Measurements from ENCODE around the gene BBS10. TPM values are rescaled to one million over a fixed set of nuclear protein-coding genes. Genes with fewer than 3 reads are reported as not detected.

Gene BBS10
- total and polyA plus RNA-seq, 2 of the 13 experiments (the other 11 are each of a cell fraction or from before 2014, with no cell fraction given), result 4.9 to 7.4 TPM

DNA sequence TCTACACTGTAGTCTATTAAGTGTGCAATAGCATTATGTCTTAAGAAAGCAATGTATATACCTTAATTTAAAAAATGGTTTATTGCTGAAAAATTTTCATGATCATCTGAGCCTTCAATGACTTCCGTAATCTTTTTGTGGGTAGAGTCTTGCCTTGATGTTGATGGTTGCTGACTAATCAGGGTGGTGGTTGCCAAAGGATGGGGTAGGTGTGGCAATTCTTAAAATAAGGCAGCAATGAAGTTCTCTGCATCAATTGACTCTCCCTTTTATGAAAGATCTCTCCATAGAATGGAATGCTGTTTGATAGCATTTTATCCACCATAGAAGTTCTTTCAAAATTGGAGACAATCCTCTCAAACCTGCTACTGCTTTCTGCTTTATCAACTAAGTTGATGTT, 41.1 kb downstream of the BBS10 start:
- TF ChIP-seq ZNF652 (CRISPR knock-in tag; IDR thresholded peaks at IDR 0.05; ENCODE audit: borderline replicate concordance, low read depth) (no peak), ZNF510 (CRISPR knock-in tag; IDR thresholded peaks at IDR 0.05; ENCODE audit: low read depth) (no peak), ZNF639 (CRISPR knock-in tag; conservative IDR thresholded peaks at IDR 0.05) (no peak), CREM (IDR thresholded peaks at IDR 0.05) (no peak), CREM (CRISPR knock-in tag; IDR thresholded peaks at IDR 0.05) (no peak), TBX2 (CRISPR knock-in tag; IDR thresholded peaks at IDR 0.05; ENCODE audit: borderline replicate concordance) (no peak), FOXP1 (IDR thresholded peaks at IDR 0.05) (no peak), FOXP1 (CRISPR knock-in tag; IDR thresholded peaks at IDR 0.05) (no peak), ZNF644 (CRISPR knock-in tag; IDR thresholded peaks at IDR 0.05; ENCODE audit: low read depth) (no peak), TCF7 (IDR thresholded peaks at IDR 0.05; ENCODE audit: low read depth) (no peak), SP1 (IDR thresholded peaks at IDR 0.05) (no peak), SP1 (CRISPR knock-in tag; IDR thresholded peaks at IDR 0.05) (no peak), CSRNP2 (CRISPR knock-in tag; conservative IDR thresholded peaks at IDR 0.05; ENCODE audit: low read depth) (no peak), ZBTB3 (CRISPR knock-in tag; IDR thresholded peaks at IDR 0.05; ENCODE audit: borderline replicate concordance, low read depth) (no peak), ZNF451 (CRISPR knock-in tag; IDR thresholded peaks at IDR 0.05) (no peak), EED (CRISPR knock-in tag; IDR thresholded peaks at IDR 0.05) (no peak), ZNF563 (CRISPR knock-in tag; IDR thresholded peaks at IDR 0.05) (no peak)
- TF ChIP-seq, protein P1, sequence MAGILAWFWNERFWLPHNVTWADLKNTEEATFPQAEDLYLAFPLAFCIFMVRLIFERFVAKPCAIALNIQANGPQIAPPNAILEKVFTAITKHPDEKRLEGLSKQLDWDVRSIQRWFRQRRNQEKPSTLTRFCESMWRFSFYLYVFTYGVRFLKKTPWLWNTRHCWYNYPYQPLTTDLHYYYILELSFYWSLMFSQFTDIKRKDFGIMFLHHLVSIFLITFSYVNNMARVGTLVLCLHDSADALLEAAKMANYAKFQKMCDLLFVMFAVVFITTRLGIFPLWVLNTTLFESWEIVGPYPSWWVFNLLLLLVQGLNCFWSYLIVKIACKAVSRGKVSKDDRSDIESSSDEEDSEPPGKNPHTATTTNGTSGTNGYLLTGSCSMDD (CRISPR knock-in tag; IDR thresholded peaks at IDR 0.05), result no peak
- TF ChIP-seq, protein P2, sequence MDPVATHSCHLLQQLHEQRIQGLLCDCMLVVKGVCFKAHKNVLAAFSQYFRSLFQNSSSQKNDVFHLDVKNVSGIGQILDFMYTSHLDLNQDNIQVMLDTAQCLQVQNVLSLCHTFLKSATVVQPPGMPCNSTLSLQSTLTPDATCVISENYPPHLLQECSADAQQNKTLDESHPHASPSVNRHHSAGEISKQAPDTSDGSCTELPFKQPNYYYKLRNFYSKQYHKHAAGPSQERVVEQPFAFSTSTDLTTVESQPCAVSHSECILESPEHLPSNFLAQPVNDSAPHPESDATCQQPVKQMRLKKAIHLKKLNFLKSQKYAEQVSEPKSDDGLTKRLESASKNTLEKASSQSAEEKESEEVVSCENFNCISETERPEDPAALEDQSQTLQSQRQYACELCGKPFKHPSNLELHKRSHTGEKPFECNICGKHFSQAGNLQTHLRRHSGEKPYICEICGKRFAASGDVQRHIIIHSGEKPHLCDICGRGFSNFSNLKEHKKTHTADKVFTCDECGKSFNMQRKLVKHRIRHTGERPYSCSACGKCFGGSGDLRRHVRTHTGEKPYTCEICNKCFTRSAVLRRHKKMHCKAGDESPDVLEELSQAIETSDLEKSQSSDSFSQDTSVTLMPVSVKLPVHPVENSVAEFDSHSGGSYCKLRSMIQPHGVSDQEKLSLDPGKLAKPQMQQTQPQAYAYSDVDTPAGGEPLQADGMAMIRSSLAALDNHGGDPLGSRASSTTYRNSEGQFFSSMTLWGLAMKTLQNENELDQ (CRISPR knock-in tag; IDR thresholded peaks at IDR 0.05; ENCODE audit: borderline replicate concordance), result no peak
- TF ChIP-seq, protein P3, sequence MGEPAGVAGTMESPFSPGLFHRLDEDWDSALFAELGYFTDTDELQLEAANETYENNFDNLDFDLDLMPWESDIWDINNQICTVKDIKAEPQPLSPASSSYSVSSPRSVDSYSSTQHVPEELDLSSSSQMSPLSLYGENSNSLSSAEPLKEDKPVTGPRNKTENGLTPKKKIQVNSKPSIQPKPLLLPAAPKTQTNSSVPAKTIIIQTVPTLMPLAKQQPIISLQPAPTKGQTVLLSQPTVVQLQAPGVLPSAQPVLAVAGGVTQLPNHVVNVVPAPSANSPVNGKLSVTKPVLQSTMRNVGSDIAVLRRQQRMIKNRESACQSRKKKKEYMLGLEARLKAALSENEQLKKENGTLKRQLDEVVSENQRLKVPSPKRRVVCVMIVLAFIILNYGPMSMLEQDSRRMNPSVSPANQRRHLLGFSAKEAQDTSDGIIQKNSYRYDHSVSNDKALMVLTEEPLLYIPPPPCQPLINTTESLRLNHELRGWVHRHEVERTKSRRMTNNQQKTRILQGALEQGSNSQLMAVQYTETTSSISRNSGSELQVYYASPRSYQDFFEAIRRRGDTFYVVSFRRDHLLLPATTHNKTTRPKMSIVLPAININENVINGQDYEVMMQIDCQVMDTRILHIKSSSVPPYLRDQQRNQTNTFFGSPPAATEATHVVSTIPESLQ (CRISPR knock-in tag; conservative IDR thresholded peaks at IDR 0.05), result no peak
- Histone ChIP-seq H3K36me3 (replicated peaks in 1 of 2; ENCODE audit: control insufficient read depth in 1 of 2, insufficient read depth in 2 of 2, low read length in 2 of 2) (no peaks in the 10 kb centered on the region), H3K4me2 (ENCODE audit: low read depth, low read length) (no peak overlapping the region), H3K4me1 (ENCODE audit: insufficient read depth, low read length) (no peaks in the 10 kb centered on the region), H2AFZ (ENCODE audit: low read length) (no peak overlapping the region), H3K27me3 (ENCODE audit: control insufficient read depth in 1 of 2, insufficient read depth in 2 of 2, low read length in 2 of 2) (no peaks in the 10 kb centered on the region; a peak in 1 of 5 replicates), H4K20me1 (ENCODE audit: insufficient read depth, low read length) (no peaks in the 10 kb centered on the region), H3K9ac (ENCODE audit: insufficient read depth, low read depth, low read length) (no peak overlapping the region), H3K79me2 (ENCODE audit: insufficient read depth, low read length) (no peaks in the 10 kb centered on the region), H3K9me3 (ENCODE audit: low read length) (no peaks in the 10 kb centered on the region), H3K27ac (ENCODE audit: extremely low read length, insufficient read depth, low read length) (no peak overlapping the region), H3K4me3 (replicated peaks in 1 of 3; ENCODE audit: insufficient read depth in 1 of 3, low read depth in 2 of 3, low read length in 3 of 3) (no peak overlapping the region)
- FAIRE-seq (no peak), ATAC-seq (no peak), DNase-seq (ENCODE audit: low spot score) (no peak)
- intact Hi-C loops (cut with micrococcal nuclease; ENCODE audit: unreplicated experiment) (no loop called here), in situ Hi-C loops (cut with HindIII; ENCODE audit: extremely low pct_ligation_motif_present, low pct_unique_long_range_greater_than_20kb) (no loop called here)
- ChIA-PET POLR2A (no interaction called here), CTCF (ENCODE audit: low intra/inter-chr PET ratio, low total read pairs) (no interaction called here)
- WGBS (ENCODE audit: low lambda C conversion rate), result 4% methylated on average over 1 of the region's 1 CpG
- BruUV-seq (replicated peaks), result no TSS peak

Measured in HepG2 (cell line).